GM18867 (cell line): ENCODE results near the gene DVL1.
"Not testable (repeated sequence)": the region's sequence is repeated elsewhere in the genome, so short reads cannot be mapped to it uniquely, and the experiment has no call there.

Experiments
- ATAC-seq: cut with Tn5 transposase; IDR thresholded peaks from one replicate; pipeline ENCODE4 v1.9.1; 2021; ENCODE audit warnings: mild to moderate bottlenecking, moderate library complexity; ENCODE audit not compliant: unreplicated experiment

Gene DVL1

GRCh38 chr1:1349256-1350012 is at the start of gene DVL1:
Gene DVL1, minus strand, starts transcription at chr1:1349418. Its CDS starts 353 bp downstream, at chr1:1349065.
- ATAC-seq, result peak; percentile 57

DNA sequence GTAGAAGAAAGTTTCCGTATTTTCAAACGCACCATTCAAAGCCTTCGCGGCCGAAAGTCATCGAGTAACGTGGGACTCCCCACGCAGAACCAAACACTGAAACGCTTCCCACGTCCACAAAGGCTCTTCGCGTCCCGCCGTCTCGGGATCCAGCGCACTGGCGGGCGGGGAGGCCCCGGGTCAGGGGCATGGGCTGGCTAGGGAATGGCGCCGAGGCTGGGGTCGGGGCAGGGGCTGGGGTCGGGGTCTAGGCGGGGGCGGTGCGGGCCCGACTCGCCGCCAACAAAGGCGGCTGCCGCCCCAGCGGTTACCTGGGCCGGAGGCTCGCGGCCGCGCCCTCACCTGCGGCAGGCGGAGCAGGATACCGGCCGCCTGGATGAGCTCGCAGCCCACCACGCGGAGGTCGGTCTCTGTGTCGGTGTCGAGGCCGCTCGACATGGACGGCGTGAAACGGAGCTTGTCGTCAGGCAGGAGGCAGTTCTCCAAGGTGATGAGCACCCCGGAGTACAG is 49.5 kb upstream of the DVL1 start:
- ATAC-seq, result peak; percentile 9

DNA sequence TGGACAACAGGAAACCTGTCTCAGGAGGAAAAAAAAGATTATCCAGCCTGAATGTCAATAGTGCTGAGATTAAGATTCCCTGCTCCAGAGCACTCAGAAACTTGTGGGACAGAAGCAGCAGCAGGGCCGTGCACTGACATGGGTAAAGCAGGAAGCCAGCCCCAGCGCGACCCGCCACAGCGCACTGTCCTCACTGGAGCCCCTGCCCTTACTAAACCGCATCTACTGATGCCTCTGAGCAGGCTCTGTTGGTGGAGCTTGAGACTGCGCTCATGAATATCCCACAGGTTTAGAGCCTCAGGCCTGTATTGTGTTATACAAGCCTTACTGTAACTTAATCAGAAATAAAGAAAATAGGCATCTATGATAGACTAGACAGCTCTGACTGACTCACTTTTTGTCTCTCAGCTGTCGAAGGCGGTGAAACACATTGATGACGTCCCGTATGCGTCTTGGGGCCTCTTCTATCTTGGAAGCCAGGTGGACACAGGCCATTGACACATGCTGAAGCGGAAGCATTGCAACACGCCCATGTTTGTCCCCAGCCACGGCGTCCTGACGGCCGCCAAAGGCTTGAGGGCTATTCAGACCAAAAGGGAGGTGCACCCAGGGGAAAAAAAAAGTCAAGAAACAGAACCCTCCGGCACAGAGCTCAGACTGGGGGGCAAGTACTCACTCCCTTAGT is 48.8 kb upstream of the DVL1 start:
- no peak for ATAC-seq

DNA sequence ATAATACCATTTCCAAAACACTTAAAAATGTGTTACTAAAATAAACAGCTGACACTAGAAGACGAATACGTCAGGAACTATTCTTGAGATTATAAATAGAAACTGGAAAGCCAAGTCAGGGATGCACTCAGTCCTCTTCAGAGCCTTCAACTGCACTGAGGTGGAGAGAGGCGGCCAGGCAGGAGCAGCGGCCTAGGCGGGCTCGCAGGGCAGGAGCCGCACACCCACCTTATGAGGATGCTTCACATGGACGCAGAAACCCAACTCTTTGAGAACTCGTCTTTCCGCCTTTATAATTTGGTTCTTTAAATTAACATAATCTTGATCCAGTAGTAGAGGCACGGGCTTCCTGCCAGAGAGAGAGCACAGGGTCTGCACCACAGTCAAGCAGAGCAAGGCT is 45.9 kb upstream of the DVL1 start:
- ATAC-seq, result no peak

- ATAC-seq, result no peak
These were observed 44.9 kb upstream of the DVL1 start for GRCh38 chr1:1394116-1394515.

DNA sequence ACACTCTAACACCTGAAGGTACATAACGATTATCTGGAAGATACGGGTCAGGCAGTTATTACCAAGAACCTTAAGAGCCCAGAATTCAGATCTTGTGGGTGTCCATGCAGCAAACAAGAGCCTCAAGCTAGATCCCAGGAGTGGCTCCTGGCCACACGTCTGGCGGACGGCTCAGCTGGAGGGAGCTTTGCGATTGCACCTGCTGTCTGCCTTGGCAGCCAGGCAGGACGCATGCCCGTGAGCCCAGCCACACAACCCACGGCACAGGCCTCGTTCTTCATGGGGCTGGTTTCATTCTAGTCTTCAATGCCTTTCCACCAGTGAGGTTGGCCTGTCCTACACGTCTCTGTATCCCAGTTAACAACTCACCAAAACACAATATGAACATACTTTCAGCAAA is 44.2 kb upstream of the DVL1 start:
- no peak for ATAC-seq

DNA sequence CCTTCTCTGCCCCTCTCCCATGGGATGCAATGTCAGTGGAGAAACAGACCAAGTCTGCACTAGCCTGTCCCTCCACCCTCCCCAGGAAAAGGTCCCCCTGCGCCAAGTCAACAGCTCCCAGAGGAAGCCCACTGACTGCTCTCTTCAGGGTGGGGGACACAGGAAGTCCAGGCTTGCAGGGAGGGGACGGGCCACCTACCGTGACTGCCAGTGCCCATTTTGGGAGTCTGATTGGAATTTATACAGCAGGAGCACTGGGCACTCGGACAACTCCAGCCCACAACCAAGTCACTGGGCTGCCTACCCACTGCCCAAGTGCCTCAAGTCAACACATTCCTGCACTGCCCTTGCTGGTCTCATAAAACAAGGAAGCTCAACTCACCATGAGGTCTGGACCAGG is 43.8 kb upstream of the DVL1 start:
- ATAC-seq, result no peak

DNA sequence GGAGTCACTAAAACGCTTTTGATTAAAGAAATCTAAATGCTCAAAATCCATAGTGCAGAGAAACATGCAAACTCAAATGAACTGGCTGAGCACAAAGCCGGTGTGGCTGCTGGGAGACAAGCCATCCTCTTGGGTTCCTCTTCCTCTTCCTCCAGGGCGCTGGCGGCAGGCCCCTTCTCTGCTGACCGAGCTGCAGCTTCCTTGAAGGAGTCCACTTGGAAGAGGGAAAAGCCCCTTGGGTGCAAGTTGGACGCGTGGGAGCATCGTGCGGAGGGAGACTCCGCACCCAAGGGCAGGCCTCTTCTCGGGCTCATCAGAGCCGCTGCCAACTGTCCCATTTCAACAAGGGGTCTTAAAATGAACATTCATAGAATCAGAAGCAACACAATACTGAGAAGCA is 42.0 kb upstream of the DVL1 start:
- no peak for ATAC-seq

DNA sequence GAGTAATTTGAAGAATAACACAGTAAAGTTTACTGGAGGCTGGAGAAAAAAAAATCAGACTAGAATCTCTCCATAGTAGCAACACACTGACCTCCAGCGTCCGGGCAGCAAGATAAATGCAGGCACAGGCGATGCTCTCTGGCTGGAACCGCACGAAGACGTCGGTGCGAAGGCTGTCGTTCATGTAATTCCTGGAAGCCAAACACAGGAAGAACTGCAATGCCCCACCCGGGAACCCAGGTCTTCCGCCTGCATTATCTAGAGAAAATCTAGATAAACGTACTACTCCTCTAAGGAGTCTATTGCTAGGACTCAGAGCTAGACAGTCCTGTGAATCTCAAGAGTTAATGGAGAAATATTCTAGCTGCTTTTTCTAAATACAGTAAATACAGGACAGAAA is 41.5 kb upstream of the DVL1 start:
- no peak for ATAC-seq

- no peak for ATAC-seq
These were observed 38.9 kb upstream of the DVL1 start for GRCh38 chr1:1388078-1388472.

GRCh38 chr1:1387098-1388077 is 38.2 kb upstream of the DVL1 start:
- ATAC-seq, result no peak

GRCh38 chr1:1385931-1386330 is 36.7 kb upstream of the DVL1 start:
- ATAC-seq, result no peak

- not testable (repeated sequence) for ATAC-seq
These were observed 36.1 kb upstream of the DVL1 start for GRCh38 chr1:1385339-1385738.

- ATAC-seq, result no peak
These were observed 32.1 kb upstream of the DVL1 start for GRCh38 chr1:1381294-1381693.

- no peak for ATAC-seq
These were observed 31.6 kb upstream of the DVL1 start for GRCh38 chr1:1380860-1381259.

- no peak for ATAC-seq
These were observed 28.5 kb upstream of the DVL1 start for GRCh38 chr1:1377540-1378205.

DNA sequence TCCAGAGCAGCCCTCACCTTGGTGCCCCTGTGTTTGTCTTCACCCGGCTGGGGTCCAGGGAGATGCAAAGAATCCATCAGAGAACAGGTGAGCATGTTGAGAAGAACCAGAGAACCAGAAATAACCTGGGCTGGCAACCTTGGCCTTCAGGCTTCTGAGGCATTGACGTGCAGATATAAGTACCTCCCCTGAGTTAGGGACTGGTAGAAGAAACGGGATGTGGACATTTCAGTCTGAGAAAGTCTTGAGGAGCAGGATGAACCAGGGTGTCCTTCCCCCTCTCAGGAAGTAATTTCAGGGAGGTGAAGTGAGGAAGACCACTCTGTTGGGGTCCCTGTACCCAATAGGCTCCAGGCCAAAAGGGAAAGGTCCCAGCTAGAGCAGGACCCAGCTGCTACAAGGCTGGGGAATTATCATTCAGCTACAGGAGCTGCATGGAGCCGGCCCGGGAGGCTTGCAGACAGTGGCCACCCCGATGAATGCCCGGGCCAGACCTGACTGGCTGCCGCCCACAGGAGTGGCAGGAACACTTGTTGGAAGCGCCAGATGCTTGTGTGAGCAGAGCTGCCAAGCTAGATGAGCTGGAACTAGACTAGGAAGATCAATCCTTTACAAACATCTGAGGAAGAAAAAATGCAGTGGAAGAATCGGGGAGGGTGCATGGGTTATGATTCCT is 27.5 kb upstream of the DVL1 start:
- ATAC-seq, result no peak

- ATAC-seq, result peak; percentile 82
These were observed 25.9 kb upstream of the DVL1 start, which contains the start of gene AURKAIP1 for GRCh38 chr1:1374929-1375662. Gene AURKAIP1, minus strand, starts transcription at chr1:1375207. Its CDS starts 451 bp downstream, at chr1:1374756.

- no peak for ATAC-seq
These were observed 25.3 kb upstream of the DVL1 start for GRCh38 chr1:1374589-1374928.
